B cell (primary cell): ENCODE measurements around the gene ZDHHC18.

Experiments used
- EZH2 ChIP-seq: IDR thresholded peaks from 2 replicates; pipeline ENCODE4 v1.6.1; 2012; ENCODE audit warnings: borderline replicate concordance, low read depth, mild to moderate bottlenecking, moderate library complexity, low read length; ENCODE audit not compliant: insufficient read depth, poor library complexity, severe bottlenecking
- TF ChIP-seq, protein P1 (sequence below): fragments of 200-600 bp; IDR thresholded peaks from one replicate; pipeline ENCODE4 v1.8.0; 2022; ENCODE audit warnings: antibody characterized with exemption, mild to moderate bottlenecking

GRCh38 chr1:26858160-26858559, 31.7 kb downstream of the ZDHHC18 start:
- TF ChIP-seq, protein P1, sequence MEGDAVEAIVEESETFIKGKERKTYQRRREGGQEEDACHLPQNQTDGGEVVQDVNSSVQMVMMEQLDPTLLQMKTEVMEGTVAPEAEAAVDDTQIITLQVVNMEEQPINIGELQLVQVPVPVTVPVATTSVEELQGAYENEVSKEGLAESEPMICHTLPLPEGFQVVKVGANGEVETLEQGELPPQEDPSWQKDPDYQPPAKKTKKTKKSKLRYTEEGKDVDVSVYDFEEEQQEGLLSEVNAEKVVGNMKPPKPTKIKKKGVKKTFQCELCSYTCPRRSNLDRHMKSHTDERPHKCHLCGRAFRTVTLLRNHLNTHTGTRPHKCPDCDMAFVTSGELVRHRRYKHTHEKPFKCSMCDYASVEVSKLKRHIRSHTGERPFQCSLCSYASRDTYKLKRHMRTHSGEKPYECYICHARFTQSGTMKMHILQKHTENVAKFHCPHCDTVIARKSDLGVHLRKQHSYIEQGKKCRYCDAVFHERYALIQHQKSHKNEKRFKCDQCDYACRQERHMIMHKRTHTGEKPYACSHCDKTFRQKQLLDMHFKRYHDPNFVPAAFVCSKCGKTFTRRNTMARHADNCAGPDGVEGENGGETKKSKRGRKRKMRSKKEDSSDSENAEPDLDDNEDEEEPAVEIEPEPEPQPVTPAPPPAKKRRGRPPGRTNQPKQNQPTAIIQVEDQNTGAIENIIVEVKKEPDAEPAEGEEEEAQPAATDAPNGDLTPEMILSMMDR = no peak
- TF ChIP-seq EZH2 = no peak
